Endothelial cell (in vitro differentiated cells): ENCODE results near the gene DOCK10. TPM values are rescaled to one million over a fixed set of nuclear protein-coding genes. Genes with fewer than 3 reads are reported as not detected.

Experiments used
- DNase-seq: peaks from one replicate; pipeline ENCODE4 v3.0.0; 2021; ENCODE audit warnings: low spot score
- H3K27ac Mint-ChIP-seq: one replicate; pipeline ENCODE4 v1.8.0; 2021; ENCODE audit warnings: mixed read lengths, inconsistent platforms; ENCODE audit not compliant: unreplicated experiment
- H3K27me3 Mint-ChIP-seq: one replicate; pipeline ENCODE4 v1.8.0; 2021; ENCODE audit warnings: mild to moderate bottlenecking, moderate library complexity, mixed read lengths, inconsistent platforms; ENCODE audit not compliant: unreplicated experiment
- H3K36me3 Mint-ChIP-seq: one replicate; pipeline ENCODE4 v1.8.0; 2021; ENCODE audit warnings: mild to moderate bottlenecking, low read depth, mixed read lengths, inconsistent platforms; ENCODE audit not compliant: unreplicated experiment
- H3K4me1 Mint-ChIP-seq: one replicate; pipeline ENCODE4 v1.8.0; 2021; ENCODE audit warnings: mild to moderate bottlenecking, mixed read lengths, inconsistent platforms; ENCODE audit not compliant: unreplicated experiment
- H3K4me3 Mint-ChIP-seq: one replicate; pipeline ENCODE4 v1.8.0; 2021; ENCODE audit warnings: mild to moderate bottlenecking, mixed read lengths, inconsistent platforms; ENCODE audit not compliant: unreplicated experiment
- H3K9me3 Mint-ChIP-seq: one replicate; pipeline ENCODE4 v1.8.0; 2021; ENCODE audit warnings: mixed read lengths, inconsistent platforms; ENCODE audit not compliant: unreplicated experiment
- CTCF ChIP-seq: fragments of 200-600 bp; sonication (generic); IDR thresholded peaks from one replicate; pipeline ENCODE4 v1.5.0; 2021; ENCODE audit warnings: antibody characterized with exemption; ENCODE audit not compliant: unreplicated experiment
- total RNA-seq: library from RNA; stranded (reverse); fragmentation: NEBNext Ultra II Directional; extraction: Animal tissue kit (Norgen Biotek cat#: 25700); gene quantifications from one replicate; pipeline ENCODE4 v1.2.1, GENCODE V29; 2021; ENCODE audit not compliant: unreplicated experiment

The DOCK10 gene
- total RNA-seq, 1 donor from 2014 or later, result 7.6 TPM

- Mint-ChIP-seq H3K36me3 (no peaks in the 10 kb centered on the region), H3K27me3 (no peaks in the 10 kb centered on the region), H3K9me3 (no peaks in the 10 kb centered on the region), H3K4me1 (no peaks in the 10 kb centered on the region), H3K27ac (no peak overlapping the region), H3K4me3 (no peak overlapping the region)
- TF ChIP-seq CTCF, result no peak
- no peak for DNase-seq
Measured at GRCh38 chr2:224984637-224985036, 57.6 kb downstream of the DOCK10 start.

- no peak for DNase-seq
- Mint-ChIP-seq H3K4me3 (no peak overlapping the region), H3K4me1 (no peaks in the 10 kb centered on the region), H3K27me3 (no peaks in the 10 kb centered on the region), H3K36me3 (no peaks in the 10 kb centered on the region), H3K9me3 (no peaks in the 10 kb centered on the region), H3K27ac (no peak overlapping the region)
- TF ChIP-seq CTCF, result no peak
Measured at GRCh38 chr2:224983712-224984554, 58.3 kb downstream of the DOCK10 start.

GRCh38 chr2:224982910-224983711, 59.2 kb downstream of the DOCK10 start:
- H3K36me3 Mint-ChIP-seq, result no peaks in the 10 kb centered on the region
- no peaks in the 10 kb centered on the region for H3K4me1 Mint-ChIP-seq
- H3K4me3 Mint-ChIP-seq, result no peak overlapping the region
- TF ChIP-seq CTCF, result no peak
- H3K27ac Mint-ChIP-seq, result no peak overlapping the region
- H3K9me3 Mint-ChIP-seq, result no peaks in the 10 kb centered on the region
- H3K27me3 Mint-ChIP-seq, result no peaks in the 10 kb centered on the region
- no peak for DNase-seq

- Mint-ChIP-seq H3K4me1 (no peaks in the 10 kb centered on the region), H3K4me3 (no peak overlapping the region), H3K27me3 (no peaks in the 10 kb centered on the region), H3K27ac (no peak overlapping the region), H3K36me3 (no peaks in the 10 kb centered on the region), H3K9me3 (no peaks in the 10 kb centered on the region)
- no peak for DNase-seq
- no peak for TF ChIP-seq CTCF
Measured at GRCh38 chr2:224982226-224982625, 60.0 kb downstream of the DOCK10 start.
